Fibroblast of mammary gland (primary cell): ENCODE measurements around the gene GALNT7.

ENCODE experiments used
- DNase-seq: peaks from one replicate; pipeline ENCODE4 v3.0.0-alpha.2; 2010; ENCODE audit warnings: low read depth
- H3K4me3 ChIP-seq: 2 replicates; pipeline ENCODE4 v1.5.1; 2011; ENCODE audit warnings: low read depth, mild to moderate bottlenecking, low read length, moderate library complexity; ENCODE audit not compliant: control insufficient read depth
- TF ChIP-seq, protein P1 (sequence below): conservative IDR thresholded peaks from 2 replicates; pipeline ENCODE4 v1.5.1; 2011; ENCODE audit warnings: low read depth, low read length, inconsistent platforms; ENCODE audit not compliant: control insufficient read depth, insufficient read depth

The GALNT7 gene

DNA sequence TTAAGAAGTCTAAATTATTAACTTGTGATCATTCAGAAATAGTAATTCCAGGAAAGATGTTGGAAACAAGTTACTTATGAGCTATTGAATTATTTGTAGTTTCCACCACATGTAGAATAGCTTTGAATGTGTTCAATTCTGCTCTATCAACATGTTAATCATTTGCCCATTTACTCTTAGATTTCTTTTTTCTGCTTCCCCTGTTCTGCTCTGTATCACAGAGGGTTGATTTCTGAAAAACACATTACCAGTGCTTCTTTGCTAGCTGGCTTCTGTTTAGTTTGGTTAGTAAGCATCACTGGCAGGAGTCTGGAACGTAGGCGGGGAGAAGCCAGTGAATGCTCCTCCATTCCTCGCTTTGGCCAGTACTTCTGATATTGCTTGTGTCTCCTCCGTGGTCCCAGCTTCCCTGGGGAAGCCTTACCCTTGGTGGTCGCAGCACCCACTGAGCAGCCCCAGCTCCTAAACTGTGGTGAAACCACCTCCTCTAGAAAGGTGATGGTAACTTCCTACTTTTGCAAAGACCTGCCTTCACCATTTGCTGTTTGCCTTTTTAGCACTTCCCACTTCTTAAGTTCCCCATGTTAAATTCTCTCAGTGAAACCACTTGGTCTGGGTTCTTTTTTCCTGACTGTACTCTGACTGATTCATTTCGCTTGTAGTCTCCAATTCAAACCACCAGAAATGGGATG, 40.3 kb upstream of the GALNT7 start:
- TF ChIP-seq, protein P1, sequence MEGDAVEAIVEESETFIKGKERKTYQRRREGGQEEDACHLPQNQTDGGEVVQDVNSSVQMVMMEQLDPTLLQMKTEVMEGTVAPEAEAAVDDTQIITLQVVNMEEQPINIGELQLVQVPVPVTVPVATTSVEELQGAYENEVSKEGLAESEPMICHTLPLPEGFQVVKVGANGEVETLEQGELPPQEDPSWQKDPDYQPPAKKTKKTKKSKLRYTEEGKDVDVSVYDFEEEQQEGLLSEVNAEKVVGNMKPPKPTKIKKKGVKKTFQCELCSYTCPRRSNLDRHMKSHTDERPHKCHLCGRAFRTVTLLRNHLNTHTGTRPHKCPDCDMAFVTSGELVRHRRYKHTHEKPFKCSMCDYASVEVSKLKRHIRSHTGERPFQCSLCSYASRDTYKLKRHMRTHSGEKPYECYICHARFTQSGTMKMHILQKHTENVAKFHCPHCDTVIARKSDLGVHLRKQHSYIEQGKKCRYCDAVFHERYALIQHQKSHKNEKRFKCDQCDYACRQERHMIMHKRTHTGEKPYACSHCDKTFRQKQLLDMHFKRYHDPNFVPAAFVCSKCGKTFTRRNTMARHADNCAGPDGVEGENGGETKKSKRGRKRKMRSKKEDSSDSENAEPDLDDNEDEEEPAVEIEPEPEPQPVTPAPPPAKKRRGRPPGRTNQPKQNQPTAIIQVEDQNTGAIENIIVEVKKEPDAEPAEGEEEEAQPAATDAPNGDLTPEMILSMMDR, result no peak
- H3K4me3 ChIP-seq, result no peak overlapping the region
- no peak for DNase-seq

DNA sequence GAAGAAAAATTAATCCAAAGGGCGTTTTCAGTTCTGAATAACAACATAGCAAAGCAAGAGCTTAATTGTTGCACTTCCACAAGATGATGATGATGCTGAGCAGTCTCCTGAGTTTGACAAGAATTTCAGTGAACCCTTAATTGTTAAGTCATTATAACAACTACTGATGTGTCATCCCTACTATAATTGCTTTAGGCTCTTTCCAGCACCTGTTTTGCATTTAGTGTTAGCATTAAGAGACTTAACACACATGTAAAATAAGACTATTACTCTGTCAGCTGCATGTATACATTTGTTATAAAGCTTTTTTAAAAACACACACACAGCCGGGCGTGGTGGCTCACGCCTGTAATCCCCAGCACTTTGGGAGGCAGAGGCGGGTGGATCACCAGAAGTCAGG, 37.9 kb upstream of the GALNT7 start:
- no peak overlapping the region for H3K4me3 ChIP-seq
- DNase-seq, result no peak
- TF ChIP-seq, protein P1, result no peak

DNA sequence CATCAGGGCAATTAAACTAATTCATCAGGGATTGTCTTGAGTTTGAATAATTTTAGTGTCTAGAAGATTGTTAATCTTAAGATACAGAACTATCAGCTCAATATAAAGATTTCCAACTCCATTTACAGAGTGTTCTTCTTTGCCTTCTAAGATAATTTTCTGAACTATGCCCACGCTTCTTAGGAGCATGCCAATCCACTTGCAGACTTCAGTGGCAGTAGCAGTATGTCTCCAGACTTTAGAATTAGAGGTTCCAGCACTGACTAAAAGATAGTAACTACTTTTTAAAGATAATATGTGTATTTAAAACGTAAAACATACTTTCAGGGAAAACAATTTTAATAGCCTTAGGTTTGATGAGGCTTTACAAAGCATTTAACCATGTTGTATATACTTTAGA, 34.2 kb upstream of the GALNT7 start:
- no peak for DNase-seq
- H3K4me3 ChIP-seq, result no peak overlapping the region
- TF ChIP-seq, protein P1, result no peak

DNA sequence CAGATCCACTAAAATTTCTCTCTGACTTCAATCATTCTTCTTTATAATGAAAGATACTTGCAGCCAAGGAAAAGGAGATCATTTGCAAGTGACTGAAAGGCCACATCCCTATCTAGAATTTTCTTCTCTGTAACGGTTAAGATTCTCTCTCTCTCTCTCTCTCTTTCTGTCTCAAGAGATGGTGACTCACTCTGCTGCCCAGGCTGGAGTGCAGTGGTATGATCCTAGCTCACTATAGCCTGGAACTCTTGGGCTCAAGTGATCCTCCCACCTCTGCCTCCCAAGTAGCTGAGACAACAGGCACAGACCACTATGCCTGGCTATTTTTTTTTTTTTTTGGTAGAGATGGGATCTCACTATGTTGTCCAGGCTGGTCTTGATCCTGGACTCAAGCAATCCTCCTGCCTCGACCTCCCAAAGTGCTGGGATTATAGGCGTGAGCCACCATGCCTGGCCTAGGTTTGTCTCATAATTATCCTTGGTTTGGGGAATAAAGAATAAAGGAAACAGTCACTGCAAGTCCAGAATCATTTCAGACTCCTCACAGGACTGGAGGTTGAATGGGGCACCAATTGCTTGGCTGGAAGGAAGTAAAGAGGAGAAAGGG, 33.3 kb upstream of the GALNT7 start:
- TF ChIP-seq, protein P1, result no peak
- peak; percentile 66 for DNase-seq
- H3K4me3 ChIP-seq, result no peak overlapping the region

DNA sequence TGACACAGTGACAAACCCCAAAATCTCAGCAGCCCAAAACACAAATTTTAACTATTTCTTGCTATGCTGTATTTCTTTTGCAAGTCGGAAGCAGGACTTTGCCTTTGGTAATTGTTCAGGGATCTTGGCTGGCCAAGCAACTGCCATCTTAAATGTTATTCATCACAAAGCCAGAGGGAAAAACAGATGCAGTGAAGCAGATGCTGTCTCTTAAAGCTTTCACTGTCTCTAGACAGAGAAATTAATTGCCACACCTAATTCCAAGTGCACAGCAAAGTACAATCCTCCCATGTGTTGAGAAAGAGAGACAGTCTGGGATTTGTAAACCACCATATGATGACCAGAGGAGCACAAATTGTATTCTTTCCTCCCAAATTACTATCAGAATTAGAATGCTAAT, 30.0 kb upstream of the GALNT7 start:
- H3K4me3 ChIP-seq, result no peak overlapping the region
- no peak for DNase-seq
- TF ChIP-seq, protein P1, result no peak

DNA sequence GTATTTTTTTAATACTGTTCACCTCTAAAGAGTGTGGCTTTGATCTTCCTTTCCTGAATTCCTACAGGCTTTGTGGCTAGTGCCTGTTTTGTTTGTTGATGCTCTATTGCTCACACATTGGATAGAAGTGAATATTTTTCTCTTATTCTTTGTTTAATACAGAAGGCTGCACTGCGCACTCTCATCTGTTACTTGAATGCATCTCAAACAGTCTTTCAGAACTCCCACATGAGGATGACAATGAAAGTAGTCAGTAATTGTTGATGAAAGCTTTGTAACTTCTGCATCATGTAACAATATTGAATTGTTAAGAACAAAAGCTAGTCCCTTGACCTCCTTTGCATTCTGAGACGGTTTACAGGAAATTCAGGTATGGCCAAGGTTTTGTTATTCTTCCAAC, 29.1 kb upstream of the GALNT7 start:
- TF ChIP-seq, protein P1, result no peak

More for the DNA sequence above, 29.1 kb upstream of the GALNT7 start:
- no peak overlapping the region for H3K4me3 ChIP-seq
- DNase-seq, result no peak
